Neural cell (in vitro differentiated cells): ENCODE data around the gene CCND3. TPM values are rescaled to one million over a fixed set of nuclear protein-coding genes. Genes with fewer than 3 reads are reported as not detected.

Experiments
- H2AFZ ChIP-seq: fragments of 200-600, 300-800 bp; sonication (generic), shearing (Covaris generic); 2 replicates; pipeline ENCODE4 v1.6.0; 2014; ENCODE audit warnings: low read depth, mild to moderate bottlenecking, antibody characterized with exemption, low read length, moderate library complexity
- H3F3A ChIP-seq: fragments of 200-600 bp; shearing (Covaris generic); 2 replicates; pipeline ENCODE4 v1.6.1; 2016; ENCODE audit warnings: mild to moderate bottlenecking, moderate library complexity, mixed read lengths, antibody characterized with exemption, low read length; ENCODE audit not compliant: insufficient read depth, poor library complexity, severe bottlenecking
- H3K27ac ChIP-seq: fragments of 200-600, 300-800 bp; sonication (generic), shearing (Covaris generic); 2 replicates; pipeline ENCODE4 v1.5.1; 2014; ENCODE audit warnings: mild to moderate bottlenecking, low read length, moderate library complexity
- H3K27me3 ChIP-seq: fragments of 300-800, 200-600 bp; sonication (generic), shearing (Covaris generic); 2 replicates; pipeline ENCODE4 v1.6.0; 2014; ENCODE audit warnings: mild to moderate bottlenecking, low read depth, low read length, moderate library complexity; ENCODE audit not compliant: insufficient read depth
- H3K36me3 ChIP-seq: fragments of 300-800, 200-600 bp; sonication (generic), shearing (Covaris generic); 2 replicates; pipeline ENCODE4 v1.5.1; 2014; ENCODE audit warnings: mild to moderate bottlenecking, antibody characterized with exemption, low read length, moderate library complexity; ENCODE audit not compliant: insufficient read depth
- H3K4me2 ChIP-seq: fragments of 300-800, 200-600 bp; sonication (generic), shearing (Covaris generic); 2 replicates; pipeline ENCODE4 v1.6.0; 2014; ENCODE audit warnings: mild to moderate bottlenecking, low read length
- H3K4me3 ChIP-seq: fragments of 300-800, 200-600 bp; sonication (generic), shearing (Covaris generic); 2 replicates; pipeline ENCODE4 v1.5.1; 2014; ENCODE audit warnings: mild to moderate bottlenecking, low read length, moderate library complexity
- H3K79me2 ChIP-seq: fragments of 200-600 bp; shearing (Covaris generic); replicated peaks from 2 replicates; pipeline ENCODE4 v1.6.0; 2014; ENCODE audit warnings: mild to moderate bottlenecking, low read length, moderate library complexity; ENCODE audit not compliant: insufficient read depth
- H3K9ac ChIP-seq: fragments of 300-800, 200-600 bp; sonication (generic), shearing (Covaris generic); 2 replicates; pipeline ENCODE4 v1.6.1; 2016; ENCODE audit warnings: mild to moderate bottlenecking, low read length, mixed read lengths
- H3K9me2 ChIP-seq: fragments of 200-600 bp; shearing (Covaris generic); 2 replicates; pipeline ENCODE4 v1.6.1; 2016; ENCODE audit warnings: mild to moderate bottlenecking, low read length, mixed read lengths; ENCODE audit not compliant: insufficient read depth
- H3K9me3 ChIP-seq: fragments of 200-600, 300-800 bp; sonication (generic), shearing (Covaris generic); 2 replicates; pipeline ENCODE4 v1.6.1; 2016; ENCODE audit warnings: mild to moderate bottlenecking, mixed run types, low read length, moderate library complexity, mixed read lengths
- H4K20me1 ChIP-seq: fragments of 200-600 bp; shearing (Covaris generic); 2 replicates; pipeline ENCODE4 v1.6.1; 2016; ENCODE audit warnings: mild to moderate bottlenecking, mixed run types; ENCODE audit not compliant: insufficient read depth
- EP300 ChIP-seq: fragments of 450-650 bp; conservative IDR thresholded peaks from 2 replicates; pipeline ENCODE4 v1.6.1; 2014; ENCODE audit warnings: antibody characterized with exemption, mild to moderate bottlenecking, moderate library complexity; ENCODE audit not compliant: poor library complexity, severe bottlenecking
- EZH2 ChIP-seq: fragments of 200-600, 300-800 bp; shearing (Covaris generic), sonication (generic); IDR thresholded peaks from 2 replicates; pipeline ENCODE4 v1.6.1; 2014; ENCODE audit warnings: antibody characterized with exemption, low read length, borderline replicate concordance, mild to moderate bottlenecking; ENCODE audit not compliant: insufficient read depth, poor library complexity, severe bottlenecking
- MXI1 ChIP-seq: fragments of 450-650 bp; conservative IDR thresholded peaks from 2 replicates; pipeline ENCODE4 v1.6.1; 2014; ENCODE audit warnings: antibody characterized with exemption, mild to moderate bottlenecking; ENCODE audit not compliant: poor library complexity, severe bottlenecking
- POLR2AphosphoS5 ChIP-seq: IDR thresholded peaks from 2 replicates; pipeline ENCODE4 v1.6.1; 2012
- RAD21 ChIP-seq: fragments of 450-650 bp; conservative IDR thresholded peaks from 2 replicates; pipeline ENCODE4 v1.6.1; 2014; ENCODE audit warnings: antibody characterized with exemption, mild to moderate bottlenecking, moderate library complexity
- SMC3 ChIP-seq: fragments of 450-650 bp; conservative IDR thresholded peaks from 2 replicates; pipeline ENCODE4 v1.6.1; 2014; ENCODE audit warnings: antibody characterized with exemption, mild to moderate bottlenecking, moderate library complexity; ENCODE audit not compliant: poor library complexity
- TAF1 ChIP-seq: IDR thresholded peaks from 2 replicates; pipeline ENCODE4 v1.6.1; 2012; ENCODE audit warnings: low read depth
- polyA plus RNA-seq: library from polyadenylated mRNA; depleted of rRNA; stranded (reverse); fragments of >200 nt; gene quantifications from 2 replicates; pipeline ENCODE4 v1.2.3, GENCODE V29; 2014
- TF ChIP-seq, protein P1 (sequence below): IDR thresholded peaks from 2 replicates; pipeline ENCODE4 v1.6.1; 2012; ENCODE audit warnings: borderline replicate concordance
- TF ChIP-seq, protein P2 (sequence below): fragments of 450-650 bp; IDR thresholded peaks from 2 replicates; pipeline ENCODE4 v1.5.1; 2014; ENCODE audit warnings: antibody characterized with exemption, mild to moderate bottlenecking, moderate library complexity; ENCODE audit not compliant: poor library complexity, severe bottlenecking

CCND3 gene
- polyA plus RNA-seq, 1 donor from 2014 or later: 15.7 TPM

DNA sequence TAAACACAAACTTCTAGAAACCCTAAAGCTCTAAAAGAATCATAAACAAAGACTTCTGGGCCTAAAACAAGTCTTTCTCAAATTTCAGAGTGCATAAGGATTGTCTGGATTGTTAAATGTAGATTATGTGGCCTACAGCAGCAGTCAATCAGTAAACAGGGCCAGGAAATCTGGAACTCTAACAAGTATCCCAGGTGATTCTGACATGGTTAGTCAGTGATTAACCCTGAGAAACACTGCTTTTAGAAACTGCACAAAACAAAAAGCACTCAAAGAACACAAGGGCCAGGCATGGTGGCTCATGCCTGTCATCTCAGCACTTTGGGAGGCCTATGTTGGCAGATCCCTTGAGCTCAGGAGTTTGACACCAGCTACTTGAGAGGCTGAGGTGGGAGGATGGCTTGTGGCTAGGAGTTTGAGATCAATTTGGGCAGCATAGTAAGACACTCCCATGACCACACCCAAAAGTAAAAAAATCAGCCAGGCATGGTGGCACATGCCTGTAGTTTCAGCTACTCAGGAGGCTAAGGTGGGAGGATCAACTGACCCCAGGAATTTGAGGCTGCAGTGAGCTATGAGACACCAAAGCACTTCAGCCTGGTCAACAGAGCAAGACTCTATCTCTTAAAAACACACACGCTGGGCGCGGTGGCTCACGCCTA is 26.6 kb downstream of the CCND3 start:
- Histone ChIP-seq H3K79me2 (peaks cover 14% of the 10 kb centered on the region), H3K9me2 (no peaks in the 10 kb centered on the region), H3K27ac (no peak overlapping the region), H3F3A (no peaks in the 10 kb centered on the region), H2AFZ (no peak overlapping the region), H3K9me3 (no peaks in the 10 kb centered on the region), H4K20me1 (no peaks in the 10 kb centered on the region), H3K4me2 (no peak overlapping the region), H3K27me3 (no peaks in the 10 kb centered on the region), H3K4me3 (no peak overlapping the region), H3K36me3 (no peaks in the 10 kb centered on the region), H3K9ac (no peak overlapping the region)
- TF ChIP-seq TAF1 (no peak), EZH2 (no peak), EP300 (no peak)

DNA sequence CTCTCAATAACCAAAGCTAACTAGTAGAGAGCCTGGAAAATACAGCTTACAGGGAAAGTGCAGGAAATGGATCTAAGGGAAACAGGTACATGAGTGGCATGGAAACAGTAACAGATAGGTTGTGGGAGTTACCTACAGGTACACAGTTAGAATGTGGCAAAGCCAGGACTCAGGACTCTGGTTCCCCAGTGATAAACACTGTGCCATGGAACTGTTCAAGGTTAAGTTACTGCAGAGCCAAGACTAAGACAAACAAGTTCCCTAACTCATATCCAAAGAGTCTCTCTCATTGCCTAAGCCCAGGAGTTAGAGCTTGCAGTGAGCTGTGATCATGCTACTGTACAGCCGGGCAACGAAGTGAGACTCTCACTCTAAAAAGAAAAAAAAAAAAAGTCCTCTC is 27.3 kb downstream of the CCND3 start:
- H3K4me3 ChIP-seq: no peak overlapping the region
- H3K79me2 ChIP-seq: peaks cover 8% of the 10 kb centered on the region
- H3K4me2 ChIP-seq: no peak overlapping the region
- no peaks in the 10 kb centered on the region for H3K27me3 ChIP-seq
- H3F3A ChIP-seq: no peaks in the 10 kb centered on the region
- no peak overlapping the region for H3K9ac ChIP-seq
- no peaks in the 10 kb centered on the region for H3K9me2 ChIP-seq
- H2AFZ ChIP-seq: no peak overlapping the region
- no peak for TF ChIP-seq TAF1
- no peak for TF ChIP-seq EP300
- TF ChIP-seq POLR2AphosphoS5: no peak
- no peak for TF ChIP-seq EZH2
- TF ChIP-seq, protein P1, sequence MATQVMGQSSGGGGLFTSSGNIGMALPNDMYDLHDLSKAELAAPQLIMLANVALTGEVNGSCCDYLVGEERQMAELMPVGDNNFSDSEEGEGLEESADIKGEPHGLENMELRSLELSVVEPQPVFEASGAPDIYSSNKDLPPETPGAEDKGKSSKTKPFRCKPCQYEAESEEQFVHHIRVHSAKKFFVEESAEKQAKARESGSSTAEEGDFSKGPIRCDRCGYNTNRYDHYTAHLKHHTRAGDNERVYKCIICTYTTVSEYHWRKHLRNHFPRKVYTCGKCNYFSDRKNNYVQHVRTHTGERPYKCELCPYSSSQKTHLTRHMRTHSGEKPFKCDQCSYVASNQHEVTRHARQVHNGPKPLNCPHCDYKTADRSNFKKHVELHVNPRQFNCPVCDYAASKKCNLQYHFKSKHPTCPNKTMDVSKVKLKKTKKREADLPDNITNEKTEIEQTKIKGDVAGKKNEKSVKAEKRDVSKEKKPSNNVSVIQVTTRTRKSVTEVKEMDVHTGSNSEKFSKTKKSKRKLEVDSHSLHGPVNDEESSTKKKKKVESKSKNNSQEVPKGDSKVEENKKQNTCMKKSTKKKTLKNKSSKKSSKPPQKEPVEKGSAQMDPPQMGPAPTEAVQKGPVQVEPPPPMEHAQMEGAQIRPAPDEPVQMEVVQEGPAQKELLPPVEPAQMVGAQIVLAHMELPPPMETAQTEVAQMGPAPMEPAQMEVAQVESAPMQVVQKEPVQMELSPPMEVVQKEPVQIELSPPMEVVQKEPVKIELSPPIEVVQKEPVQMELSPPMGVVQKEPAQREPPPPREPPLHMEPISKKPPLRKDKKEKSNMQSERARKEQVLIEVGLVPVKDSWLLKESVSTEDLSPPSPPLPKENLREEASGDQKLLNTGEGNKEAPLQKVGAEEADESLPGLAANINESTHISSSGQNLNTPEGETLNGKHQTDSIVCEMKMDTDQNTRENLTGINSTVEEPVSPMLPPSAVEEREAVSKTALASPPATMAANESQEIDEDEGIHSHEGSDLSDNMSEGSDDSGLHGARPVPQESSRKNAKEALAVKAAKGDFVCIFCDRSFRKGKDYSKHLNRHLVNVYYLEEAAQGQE: no peak
- TF ChIP-seq, protein P2, sequence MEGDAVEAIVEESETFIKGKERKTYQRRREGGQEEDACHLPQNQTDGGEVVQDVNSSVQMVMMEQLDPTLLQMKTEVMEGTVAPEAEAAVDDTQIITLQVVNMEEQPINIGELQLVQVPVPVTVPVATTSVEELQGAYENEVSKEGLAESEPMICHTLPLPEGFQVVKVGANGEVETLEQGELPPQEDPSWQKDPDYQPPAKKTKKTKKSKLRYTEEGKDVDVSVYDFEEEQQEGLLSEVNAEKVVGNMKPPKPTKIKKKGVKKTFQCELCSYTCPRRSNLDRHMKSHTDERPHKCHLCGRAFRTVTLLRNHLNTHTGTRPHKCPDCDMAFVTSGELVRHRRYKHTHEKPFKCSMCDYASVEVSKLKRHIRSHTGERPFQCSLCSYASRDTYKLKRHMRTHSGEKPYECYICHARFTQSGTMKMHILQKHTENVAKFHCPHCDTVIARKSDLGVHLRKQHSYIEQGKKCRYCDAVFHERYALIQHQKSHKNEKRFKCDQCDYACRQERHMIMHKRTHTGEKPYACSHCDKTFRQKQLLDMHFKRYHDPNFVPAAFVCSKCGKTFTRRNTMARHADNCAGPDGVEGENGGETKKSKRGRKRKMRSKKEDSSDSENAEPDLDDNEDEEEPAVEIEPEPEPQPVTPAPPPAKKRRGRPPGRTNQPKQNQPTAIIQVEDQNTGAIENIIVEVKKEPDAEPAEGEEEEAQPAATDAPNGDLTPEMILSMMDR: no peak
- no peak for TF ChIP-seq MXI1
- no peak for TF ChIP-seq SMC3
- TF ChIP-seq RAD21: no peak
- H3K36me3 ChIP-seq: no peaks in the 10 kb centered on the region
- no peak overlapping the region for H3K27ac ChIP-seq
- no peaks in the 10 kb centered on the region for H4K20me1 ChIP-seq
- H3K9me3 ChIP-seq: no peaks in the 10 kb centered on the region
